GM23338 (cell line): ENCODE results near the gene RPN2.

Experiments
- CREB1 ChIP-seq: fragments of 250-450 bp; sonication (Bioruptor Pico); IDR thresholded peaks from 2 replicates; pipeline ENCODE4 v1.5.0; 2020; ENCODE audit warnings: low read depth, mild to moderate bottlenecking, moderate library complexity
- CTCF ChIP-seq, 2 experiments: fragments of 200-600 bp in 1 of 2; sonication (generic) in 1 of 2; conservative IDR thresholded peaks; 2 replicates each; pipeline versions ENCODE4 v1.5.1 to v1.6.1; 2016 to 2017; ENCODE audit warnings: antibody characterized with exemption in 2 of 2, low read depth in 2 of 2, mild to moderate bottlenecking in 2 of 2, moderate library complexity in 1 of 2
- REST ChIP-seq: IDR thresholded peaks from one replicate; pipeline ENCODE4 v1.6.1; 2018; ENCODE audit warnings: antibody characterized with exemption; ENCODE audit not compliant: unreplicated experiment

- TF ChIP-seq CREB1 (CRISPR knock-in tag): no peak
- no peak for TF ChIP-seq CTCF (conservative IDR thresholded peaks at IDR 0.05; ENCODE audit: low read depth in 2 of 2)
- TF ChIP-seq REST: no peak
Observed at GRCh38 chr20:37246736-37247135, 67.6 kb downstream of the RPN2 start.
